MV-4-11 (cell line): ENCODE results near the gene TRO.

Source experiments
- DNase-seq: peaks from one replicate; lab custom pipeline; 2025; lab: John Stamatoyannopoulos, UW

TRO gene

GRCh38 chrX:54950730-54951375, 30.2 kb downstream of the TRO start:
- no peak for DNase-seq

DNA sequence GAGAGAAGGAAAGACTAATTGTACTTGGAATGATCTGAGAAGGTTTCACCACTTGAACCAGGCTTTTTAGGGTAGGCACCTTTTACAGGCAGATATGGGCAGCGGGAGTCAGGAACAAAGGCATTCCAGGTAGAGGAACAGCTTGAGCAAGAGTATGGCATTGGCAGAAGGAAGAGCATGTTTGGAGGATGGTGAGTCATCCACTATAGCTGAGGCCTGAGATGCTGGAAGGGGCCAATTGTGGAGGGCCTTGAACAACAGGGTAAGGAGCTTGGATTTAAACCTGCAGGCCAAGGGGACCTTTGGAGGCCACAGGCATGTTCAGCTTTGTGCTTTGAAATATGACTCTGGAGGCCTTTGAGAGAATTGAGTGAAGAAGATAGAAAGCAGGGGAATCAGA, 41.1 kb downstream of the TRO start:
- DNase-seq: no peak

DNA sequence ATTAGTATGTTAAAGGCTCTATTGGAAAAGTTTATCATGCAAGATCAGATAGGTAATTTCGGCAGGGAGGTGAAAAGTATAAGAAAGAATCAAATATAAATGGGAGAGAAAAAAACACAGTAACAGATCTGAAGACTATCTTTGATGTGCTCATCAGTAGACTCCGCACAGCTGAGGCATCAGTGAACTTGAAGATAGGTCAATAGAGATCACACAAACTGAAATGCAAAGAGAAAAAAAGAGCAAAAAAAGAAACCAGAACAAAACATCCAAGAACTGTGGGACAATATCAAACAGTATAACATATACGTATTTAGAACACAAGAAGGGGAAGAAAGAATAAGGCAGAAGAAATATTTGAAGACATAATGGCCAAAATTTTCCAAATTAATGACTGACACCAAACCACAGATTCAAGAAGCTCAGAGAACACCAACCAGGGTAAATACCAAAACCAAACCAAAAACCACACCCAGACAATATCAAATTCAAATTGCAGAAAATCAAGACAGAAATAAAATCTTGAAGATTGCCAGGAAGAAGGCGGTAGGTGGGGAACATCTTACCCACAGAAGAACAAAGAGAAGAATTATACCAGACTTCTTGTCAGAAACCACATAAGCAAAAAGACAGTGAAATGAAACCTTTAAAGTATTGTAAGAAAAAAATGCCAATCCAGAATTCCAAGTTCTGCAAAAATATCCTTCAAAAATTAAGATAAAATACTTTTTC, 44.3 kb downstream of the TRO start:
- no peak for DNase-seq

DNA sequence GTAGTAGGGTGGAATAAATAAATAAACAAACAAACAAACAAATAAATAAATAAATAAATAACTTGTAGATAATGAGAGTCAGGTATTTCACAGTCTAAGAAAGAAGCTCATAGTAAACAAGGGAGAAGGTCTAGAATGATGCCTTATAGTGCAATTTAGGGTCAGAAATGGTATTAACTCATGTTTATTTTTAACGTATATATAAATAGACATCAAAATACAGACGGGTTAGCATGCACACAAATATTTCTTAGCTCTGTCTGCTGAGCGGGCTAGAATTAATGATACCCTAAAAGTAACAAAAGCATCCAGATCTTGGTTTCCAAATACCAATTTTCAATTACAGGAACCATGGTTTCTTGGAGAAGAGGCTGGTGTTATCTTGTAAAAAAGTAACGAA, 56.8 kb downstream of the TRO start:
- DNase-seq: no peak

- DNase-seq: no peak
These were observed 57.8 kb downstream of the TRO start for GRCh38 chrX:54978448-54978847.

DNA sequence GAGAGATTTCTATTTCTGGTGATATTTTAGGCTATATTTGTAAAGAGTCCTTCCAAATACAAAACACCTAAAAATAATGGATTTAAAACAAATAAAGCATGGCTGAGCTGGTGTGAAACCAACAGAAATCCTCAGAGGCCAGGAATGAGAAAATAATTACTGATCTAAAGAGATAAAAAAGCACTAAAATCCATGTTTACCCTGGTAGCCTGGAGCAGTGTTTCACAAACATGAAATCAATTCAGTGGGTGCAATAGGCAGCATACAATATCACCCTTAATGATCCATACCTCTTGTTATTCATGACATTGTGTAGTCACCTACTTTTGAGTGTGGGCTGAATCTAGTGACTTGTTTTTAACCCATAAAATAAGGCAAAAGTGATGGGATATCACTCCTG, 58.8 kb downstream of the TRO start:
- no peak for DNase-seq

DNA sequence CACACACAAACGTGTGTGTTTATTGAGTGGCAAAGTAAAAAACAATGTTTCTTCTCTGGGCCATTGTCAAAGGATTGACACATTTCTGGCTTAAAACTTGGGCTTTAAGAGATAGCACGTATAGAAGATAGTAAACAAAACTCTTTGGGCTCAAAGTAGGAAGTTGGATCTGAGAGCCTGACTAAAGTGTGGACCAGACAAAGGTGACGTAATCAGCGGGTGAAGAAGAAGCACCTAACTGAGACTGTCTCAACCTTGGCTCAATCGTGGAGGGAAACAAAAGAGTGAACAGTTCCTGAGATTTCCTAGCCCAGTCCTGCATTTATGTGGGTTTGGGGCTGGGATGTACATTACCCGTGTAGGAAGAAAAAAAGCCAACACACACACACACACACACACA, 59.7 kb downstream of the TRO start:
- peak; percentile 2 for DNase-seq
